Activated CD8-positive, alpha-beta T cell treated with anti-CD3 and anti-CD28 coated beads for 36 hours (primary cell): ENCODE data around the gene ITLN2. TPM values are rescaled to one million over a fixed set of nuclear protein-coding genes. Genes with fewer than 3 reads are reported as not detected.
A peak's percentile ranks its signal among the peaks of the same experiment; 100 is the strongest.

Source experiments
- ATAC-seq: fragments of 200-7000 bp; cut with Tn5 transposase; one replicate; pipeline ENCODE4 v1.10.0; 2021; ENCODE audit warnings: mild to moderate bottlenecking, moderate library complexity
- CTCF ChIA-PET: fragments of 350-600 bp; sonication (Branson Sonifier 250); formaldehyde crosslinking; loops from one replicate; lab custom pipeline; 2021; ENCODE audit warnings: antibody characterized with exemption; lab: Charles Lee
- POLR2A ChIA-PET: fragments of 350-600 bp; sonication (Branson Sonifier 250); formaldehyde crosslinking; loops from one replicate; lab custom pipeline; 2021; ENCODE audit warnings: antibody characterized with exemption; lab: Charles Lee
- DNase-seq: peaks from one replicate; pipeline ENCODE4 v3.0.0-alpha.2; 2020
- H3K27ac Mint-ChIP-seq: one replicate; pipeline ENCODE4 v1.8.0; 2021; ENCODE audit warnings: mild to moderate bottlenecking, mixed read lengths
- H3K27me3 Mint-ChIP-seq: one replicate; pipeline ENCODE4 v1.8.0; 2021; ENCODE audit warnings: mixed read lengths
- H3K36me3 Mint-ChIP-seq: one replicate; pipeline ENCODE4 v1.8.0; 2021; ENCODE audit warnings: low read depth, mixed read lengths
- H3K4me1 Mint-ChIP-seq: one replicate; pipeline ENCODE4 v1.8.0; 2021; ENCODE audit warnings: low read depth, mixed read lengths
- H3K4me3 Mint-ChIP-seq: one replicate; pipeline ENCODE4 v1.8.0; 2021; ENCODE audit warnings: mild to moderate bottlenecking, moderate library complexity, mixed read lengths
- H3K9me3 Mint-ChIP-seq: one replicate; pipeline ENCODE4 v1.8.0; 2021; ENCODE audit warnings: mixed read lengths
- CTCF ChIP-seq: fragments of 200-600 bp; IDR thresholded peaks from one replicate; pipeline ENCODE4 v1.8.0; 2022; ENCODE audit warnings: antibody characterized with exemption, mild to moderate bottlenecking
- intact Hi-C: fragments of 100-400 bp; cut with micrococcal nuclease; formaldehyde crosslinking; loops from one replicate; pipeline ENCODE4 v1.10.0; 2022
- total RNA-seq, 2 experiments: library from RNA; stranded (reverse); gene quantifications; one replicate each; pipeline ENCODE4 v1.2.3, GENCODE V29; 2021

Gene ITLN2
- total RNA-seq, 2 experiments from 2014 or later = not detected

GRCh38 chr1:160985723-160986122 lies 31.1 kb upstream of the ITLN2 start:
- ChIA-PET POLR2A (no interaction called here), CTCF (no interaction called here)
- Mint-ChIP-seq H3K4me3 (no peak overlapping the region), H3K36me3 (no peaks in the 10 kb centered on the region), H3K27me3 (peaks cover 15% of the 10 kb centered on the region), H3K9me3 (no peaks in the 10 kb centered on the region), H3K27ac (no peak overlapping the region), H3K4me1 (peaks cover 6% of the 10 kb centered on the region)
- intact Hi-C loops = no loop called here
- DNase-seq (no peak), ATAC-seq (no peak)
- no peak for TF ChIP-seq CTCF

- intact Hi-C loops = no loop called here
- Mint-ChIP-seq H3K4me1 (peaks cover 5% of the 10 kb centered on the region), H3K9me3 (no peaks in the 10 kb centered on the region), H3K27me3 (peaks cover 23% of the 10 kb centered on the region), H3K27ac (no peak overlapping the region), H3K4me3 (peak overlapping the region; percentile 67), H3K36me3 (no peaks in the 10 kb centered on the region)
- CTCF ChIA-PET = no interaction called here
- ATAC-seq (peak; percentile 72), DNase-seq (no peak)
- TF ChIP-seq CTCF = no peak
- POLR2A ChIA-PET = interaction anchor here (0.5 to 1.0 kb wide), 2 partner anchors 38 to 143 kb away, joined by 3 read pairs; no protein-coding TSS in a partner anchor
Measured at GRCh38 chr1:160981584-160982411, 27.2 kb upstream of the ITLN2 start.

- Mint-ChIP-seq H3K4me3 (no peak overlapping the region), H3K9me3 (no peaks in the 10 kb centered on the region), H3K27me3 (peaks cover 25% of the 10 kb centered on the region), H3K27ac (no peak overlapping the region), H3K36me3 (no peaks in the 10 kb centered on the region), H3K4me1 (peaks cover 5% of the 10 kb centered on the region)
- TF ChIP-seq CTCF = no peak
- ChIA-PET CTCF (interaction anchor here (1.0 to 2.8 kb wide), 5 partner anchors 11 to 28 kb away, joined by 3 to 14 read pairs (median 8); no protein-coding TSS in a partner anchor), POLR2A (interaction anchor here (0.7 kb wide), 1 partner anchor 141 kb away, joined by 3 read pairs; no protein-coding TSS in a partner anchor)
- DNase-seq = no peak
- no peak for ATAC-seq
- intact Hi-C loops = no loop called here
Measured at GRCh38 chr1:160979286-160979685, 24.7 kb upstream of the ITLN2 start.

- ChIA-PET CTCF (interaction anchor here (1.0 to 2.8 kb wide), 6 partner anchors 12 to 27 kb away, joined by 3 to 14 read pairs (median 6); no protein-coding TSS in a partner anchor), POLR2A (interaction anchor here (0.6 to 0.7 kb wide), 3 partner anchors 67 to 140 kb away, joined by 3 read pairs; no protein-coding TSS in a partner anchor)
- no peak for TF ChIP-seq CTCF
- H3K9me3 Mint-ChIP-seq = no peaks in the 10 kb centered on the region
- H3K27ac Mint-ChIP-seq = no peak overlapping the region
- ATAC-seq (no peak), DNase-seq (no peak)
- H3K4me1 Mint-ChIP-seq = peaks cover 5% of the 10 kb centered on the region
- intact Hi-C loops = no loop called here
- no peaks in the 10 kb centered on the region for H3K36me3 Mint-ChIP-seq
- peaks cover 28% of the 10 kb centered on the region for H3K27me3 Mint-ChIP-seq
- H3K4me3 Mint-ChIP-seq = no peak overlapping the region
Measured at GRCh38 chr1:160978510-160978927, 23.9 kb upstream of the ITLN2 start.

GRCh38 chr1:160975026-160975425 lies 20.4 kb upstream of the ITLN2 start:
- ATAC-seq (no peak), DNase-seq (no peak)
- CTCF ChIA-PET = interaction anchor here (2.3 kb wide), 1 partner anchor 122 kb away, joined by 6 read pairs; the partner anchor contains the start of gene KLHDC9
- Mint-ChIP-seq H3K4me1 (peaks cover 13% of the 10 kb centered on the region), H3K36me3 (no peaks in the 10 kb centered on the region), H3K4me3 (no peak overlapping the region), H3K27me3 (peaks cover 15% of the 10 kb centered on the region), H3K27ac (no peak overlapping the region), H3K9me3 (no peaks in the 10 kb centered on the region)
- TF ChIP-seq CTCF = no peak
- intact Hi-C loops = no loop called here
- POLR2A ChIA-PET = no interaction called here
